ENCODE measurements around the gene TUSC2.

Gene TUSC2

GRCh38 chr3:50336452-50337174 is 8.6 kb upstream of the TUSC2 start:
- DNase-seq = no peak
- TF ChIP-seq GATA1 (IDR thresholded peaks at IDR 0.05; ENCODE audit: low read depth, low read length) (no peak), POLR2A (IDR thresholded peaks at IDR 0.05; ENCODE audit: low read length) (no peak)

GRCh38 chr3:50334339-50335075 is 6.5 kb upstream of the TUSC2 start:
- DNase-seq = no peak
- no peak for TF ChIP-seq POLR2A (IDR thresholded peaks at IDR 0.05; ENCODE audit: low read length)
- TF ChIP-seq GATA1 (IDR thresholded peaks at IDR 0.05; ENCODE audit: low read depth, low read length) = no peak

GRCh38 chr3:50333744-50334328 is 5.8 kb upstream of the TUSC2 start:
- no peak for TF ChIP-seq GATA1 (IDR thresholded peaks at IDR 0.05; ENCODE audit: low read depth, low read length)
- no peak for TF ChIP-seq POLR2A (IDR thresholded peaks at IDR 0.05; ENCODE audit: low read length)

GRCh38 chr3:50331364-50331907 is 3.4 kb upstream of the TUSC2 start:
- no peak for DNase-seq
- TF ChIP-seq POLR2A (IDR thresholded peaks at IDR 0.05; ENCODE audit: low read length) = no peak
- TF ChIP-seq GATA1 (IDR thresholded peaks at IDR 0.05; ENCODE audit: low read depth, low read length) = no peak

More at GRCh38 chr3:50333744-50334328, 5.8 kb upstream of the TUSC2 start:
- no peak for DNase-seq

GRCh38 chr3:50330330-50330729 is 2.3 kb upstream of the TUSC2 start:
- DNase-seq = no peak
- TF ChIP-seq POLR2A (IDR thresholded peaks at IDR 0.05; ENCODE audit: low read length) (peak; percentile 13), GATA1 (IDR thresholded peaks at IDR 0.05; ENCODE audit: low read depth, low read length) (no peak)

DNA sequence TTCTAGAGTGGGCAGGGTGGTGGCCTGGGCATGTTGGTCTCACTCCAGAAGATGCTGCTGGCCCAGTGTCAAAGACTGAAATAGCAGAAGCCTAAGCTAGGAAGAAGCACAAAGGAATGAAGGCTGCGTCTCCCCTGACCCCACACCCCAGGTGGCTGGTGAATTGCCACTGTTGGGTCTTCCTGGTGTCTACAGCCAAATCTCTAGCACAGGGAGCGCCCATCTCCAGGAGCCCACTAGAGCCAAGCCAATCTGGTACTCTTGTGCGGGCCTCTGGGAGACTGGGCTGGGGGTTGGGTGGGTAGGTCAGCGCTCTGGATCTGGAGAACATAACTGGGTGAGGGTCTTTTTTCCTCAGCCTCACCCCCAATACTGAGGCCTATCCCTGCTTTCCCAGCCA is 894 bp downstream of the TUSC2 start:
- no peak for DNase-seq
- TF ChIP-seq POLR2A (IDR thresholded peaks at IDR 0.05; ENCODE audit: low read length) = no peak
- TF ChIP-seq GATA1 (IDR thresholded peaks at IDR 0.05; ENCODE audit: low read depth, low read length) = no peak

DNA sequence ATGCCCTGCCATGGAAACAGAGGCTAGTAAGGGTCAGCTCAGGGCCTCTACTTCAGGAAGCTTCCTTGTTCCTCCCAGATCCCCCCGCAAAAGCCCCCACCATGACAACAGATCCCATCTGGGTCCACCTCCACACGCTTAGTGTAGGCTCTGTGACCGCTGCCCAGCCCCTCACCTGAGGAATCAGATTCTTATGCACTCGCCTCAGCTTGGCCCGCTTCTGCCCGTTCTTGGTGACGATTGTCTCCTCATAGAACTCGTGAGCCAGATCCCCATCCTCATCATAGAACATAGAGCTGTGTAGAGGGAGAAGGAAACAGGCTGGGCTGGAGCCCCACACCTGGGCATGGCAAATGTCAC is 1.9 kb downstream of the TUSC2 start:
- TF ChIP-seq POLR2A (IDR thresholded peaks at IDR 0.05; ENCODE audit: low read length) = no peak
- no peak for TF ChIP-seq GATA1 (IDR thresholded peaks at IDR 0.05; ENCODE audit: low read depth, low read length)
- DNase-seq = no peak

GRCh38 chr3:50325497-50326181 is 2.4 kb downstream of the TUSC2 start:
- TF ChIP-seq POLR2A (IDR thresholded peaks at IDR 0.05; ENCODE audit: low read length) (no peak), GATA1 (IDR thresholded peaks at IDR 0.05; ENCODE audit: low read depth, low read length) (no peak)
- no peak for DNase-seq

- TF ChIP-seq GATA1 (IDR thresholded peaks at IDR 0.05; ENCODE audit: low read depth, low read length) (no peak), POLR2A (IDR thresholded peaks at IDR 0.05; ENCODE audit: low read length) (no peak)
- peak in 1 of 2 experiments; percentile 37 for DNase-seq
Observed at GRCh38 chr3:50325113-50325480, 2.9 kb downstream of the TUSC2 start.

DNA sequence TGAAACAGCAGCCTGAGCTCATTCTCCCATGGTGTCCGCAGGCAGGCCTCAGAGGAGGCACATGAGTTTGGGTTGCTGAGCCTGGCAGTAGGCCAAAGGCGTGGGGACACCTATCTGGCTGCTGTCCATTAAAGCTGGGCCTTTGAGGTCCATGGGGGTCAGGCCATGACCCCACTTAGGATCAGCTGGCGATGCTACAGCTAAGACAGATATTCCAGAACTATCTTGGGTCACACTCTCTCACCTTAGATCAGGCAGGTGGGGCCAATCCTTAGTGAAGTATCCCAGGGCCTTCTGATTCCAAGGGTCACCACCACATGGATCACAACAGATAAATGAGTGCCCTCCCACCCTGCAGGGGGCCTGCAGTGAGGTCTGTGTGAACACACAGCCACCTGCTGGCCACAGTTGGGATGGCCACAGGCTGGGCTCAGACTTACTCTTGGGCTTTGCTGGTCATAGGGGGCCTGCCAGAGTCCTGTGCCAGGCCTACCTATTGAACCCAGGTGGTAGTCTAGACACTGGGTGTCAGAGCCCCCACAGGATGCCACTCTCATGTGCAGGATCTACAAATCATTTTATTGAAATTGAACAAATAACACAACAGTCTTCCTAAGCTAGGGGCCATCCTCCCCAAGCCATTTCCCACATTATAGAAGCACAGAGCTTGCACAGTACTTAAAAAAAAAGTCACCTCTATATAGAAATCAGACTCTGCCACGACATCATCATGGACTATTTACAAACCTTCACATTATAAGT is 3.5 kb downstream of the TUSC2 start:
- DNase-seq = peak; percentile 78 to 82
- no peak for TF ChIP-seq POLR2A (IDR thresholded peaks at IDR 0.05; ENCODE audit: low read length)
- no peak for TF ChIP-seq GATA1 (IDR thresholded peaks at IDR 0.05; ENCODE audit: low read depth, low read length)

- TF ChIP-seq GATA1 (IDR thresholded peaks at IDR 0.05; ENCODE audit: low read depth, low read length) = no peak
- no peak for TF ChIP-seq POLR2A (IDR thresholded peaks at IDR 0.05; ENCODE audit: low read length)
- DNase-seq = no peak
Observed at GRCh38 chr3:50323614-50324199, 4.3 kb downstream of the TUSC2 start.

GRCh38 chr3:50323092-50323600 is 4.9 kb downstream of the TUSC2 start:
- DNase-seq = no peak
- TF ChIP-seq GATA1 (IDR thresholded peaks at IDR 0.05; ENCODE audit: low read depth, low read length) (no peak), POLR2A (IDR thresholded peaks at IDR 0.05; ENCODE audit: low read length) (no peak)

All from erythroblast (primary cell).